BJ (cell line): Measurements from ENCODE around the gene IL10RA. TPM values are rescaled to one million over a fixed set of nuclear protein-coding genes. Genes with fewer than 3 reads are reported as not detected.

Source experiments
- CTCF ChIA-PET: fragments of 350-600 bp; formaldehyde crosslinking; extraction: SDS; loops from one replicate; lab custom pipeline; 2021; ENCODE audit warnings: antibody characterized with exemption, inconsistent platforms; lab: Yijun Ruan, JAX
- POLR2A ChIA-PET: fragments of 300-600 bp; sonication (Branson Sonifier 250); formaldehyde crosslinking; extraction: SDS; loops from one replicate; lab custom pipeline; 2021; ENCODE audit warnings: antibody characterized with exemption; lab: Charles Lee
- DNase-seq: peaks from one replicate; pipeline ENCODE4 v3.0.0-alpha.2; 2011; ENCODE audit warnings: low read depth
- H3K27me3 ChIP-seq: 2 replicates; pipeline ENCODE4 v1.6.0; 2011; ENCODE audit warnings: low read length; ENCODE audit not compliant: control insufficient read depth, insufficient read depth
- H3K36me3 ChIP-seq: 2 replicates; pipeline ENCODE4 v1.5.1; 2011; ENCODE audit warnings: low read length; ENCODE audit not compliant: control insufficient read depth, insufficient read depth
- H3K4me3 ChIP-seq: 2 replicates; pipeline ENCODE4 v1.5.1; 2011; ENCODE audit warnings: low read depth, mild to moderate bottlenecking, control low read depth, low read length
- polyA plus RNA-seq: library from polyadenylated mRNA; depleted of rRNA; stranded (reverse); fragments of >200 nt; gene quantifications from 2 replicates; pipeline ENCODE4 v1.2.3, GENCODE V29; 2011
- TF ChIP-seq, protein P1 (sequence below): IDR thresholded peaks from 2 replicates; pipeline ENCODE4 v1.5.1; 2011; ENCODE audit warnings: low read depth, mild to moderate bottlenecking, control low read depth, inconsistent platforms, low read length, moderate library complexity; ENCODE audit not compliant: insufficient read depth

The IL10RA gene
- polyA plus RNA-seq, 1 experiment = not detected

DNA sequence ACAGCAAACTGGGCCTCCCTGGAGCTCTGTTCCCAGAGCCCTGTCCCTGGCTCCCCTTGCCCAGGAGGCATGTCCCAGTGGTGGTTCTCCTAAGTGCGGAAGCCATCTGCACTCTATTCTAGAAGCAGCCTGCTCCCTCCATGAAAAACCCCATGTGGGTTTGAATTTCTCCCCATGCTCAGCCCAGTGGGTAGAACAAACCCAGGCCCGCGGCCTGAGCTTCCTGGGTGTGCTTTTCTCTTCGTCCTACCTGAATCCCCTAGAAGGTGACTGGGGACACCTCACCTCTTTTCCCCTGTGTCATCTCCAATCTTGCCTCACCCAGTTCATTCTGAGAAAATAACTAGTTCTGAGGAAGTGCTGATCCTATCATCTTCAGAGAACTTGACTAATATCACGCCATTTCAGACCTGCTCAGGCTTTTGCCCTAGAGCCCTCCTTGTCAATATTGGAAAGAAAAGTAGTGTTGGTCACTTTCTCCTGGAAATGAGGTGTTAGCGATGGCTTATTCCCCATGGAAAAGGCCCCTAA lies 15.9 kb downstream of the IL10RA start:
- TF ChIP-seq, protein P1, sequence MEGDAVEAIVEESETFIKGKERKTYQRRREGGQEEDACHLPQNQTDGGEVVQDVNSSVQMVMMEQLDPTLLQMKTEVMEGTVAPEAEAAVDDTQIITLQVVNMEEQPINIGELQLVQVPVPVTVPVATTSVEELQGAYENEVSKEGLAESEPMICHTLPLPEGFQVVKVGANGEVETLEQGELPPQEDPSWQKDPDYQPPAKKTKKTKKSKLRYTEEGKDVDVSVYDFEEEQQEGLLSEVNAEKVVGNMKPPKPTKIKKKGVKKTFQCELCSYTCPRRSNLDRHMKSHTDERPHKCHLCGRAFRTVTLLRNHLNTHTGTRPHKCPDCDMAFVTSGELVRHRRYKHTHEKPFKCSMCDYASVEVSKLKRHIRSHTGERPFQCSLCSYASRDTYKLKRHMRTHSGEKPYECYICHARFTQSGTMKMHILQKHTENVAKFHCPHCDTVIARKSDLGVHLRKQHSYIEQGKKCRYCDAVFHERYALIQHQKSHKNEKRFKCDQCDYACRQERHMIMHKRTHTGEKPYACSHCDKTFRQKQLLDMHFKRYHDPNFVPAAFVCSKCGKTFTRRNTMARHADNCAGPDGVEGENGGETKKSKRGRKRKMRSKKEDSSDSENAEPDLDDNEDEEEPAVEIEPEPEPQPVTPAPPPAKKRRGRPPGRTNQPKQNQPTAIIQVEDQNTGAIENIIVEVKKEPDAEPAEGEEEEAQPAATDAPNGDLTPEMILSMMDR = no peak
- Histone ChIP-seq H3K27me3 (no peaks in the 10 kb centered on the region), H3K4me3 (no peak overlapping the region), H3K36me3 (no peaks in the 10 kb centered on the region)
- ChIA-PET POLR2A (no interaction called here), CTCF (no interaction called here)
- DNase-seq = no peak

GRCh38 chr11:118002541-118003423 lies 16.6 kb downstream of the IL10RA start:
- POLR2A ChIA-PET = no interaction called here
- H3K4me3 ChIP-seq = no peak overlapping the region
- CTCF ChIA-PET = no interaction called here
- H3K36me3 ChIP-seq = no peaks in the 10 kb centered on the region
- H3K27me3 ChIP-seq = no peaks in the 10 kb centered on the region
- DNase-seq = no peak
- TF ChIP-seq, protein P1 = no peak

- TF ChIP-seq, protein P1 = no peak
- no peak for DNase-seq
- ChIA-PET CTCF (no interaction called here), POLR2A (no interaction called here)
- H3K4me3 ChIP-seq = no peak overlapping the region
- H3K27me3 ChIP-seq = no peaks in the 10 kb centered on the region
- no peaks in the 10 kb centered on the region for H3K36me3 ChIP-seq
Observed at GRCh38 chr11:118003456-118003855, 17.3 kb downstream of the IL10RA start.

GRCh38 chr11:118004543-118005223 lies 18.5 kb downstream of the IL10RA start:
- DNase-seq = no peak
- CTCF ChIA-PET = no interaction called here
- POLR2A ChIA-PET = no interaction called here
- TF ChIP-seq, protein P1 = no peak
- Histone ChIP-seq H3K36me3 (no peaks in the 10 kb centered on the region), H3K27me3 (no peaks in the 10 kb centered on the region), H3K4me3 (no peak overlapping the region)
